IMR-90 (cell line): ENCODE results near the gene FOXP1. TPM values are rescaled to one million over a fixed set of nuclear protein-coding genes. Genes with fewer than 3 reads are reported as not detected.

ENCODE experiments used
- ATAC-seq: fragments of 200-7000 bp; cut with Tn5 transposase; 2 replicates; pipeline ENCODE4 v1.9.1; 2020; ENCODE audit warnings: low read depth, mild to moderate bottlenecking, moderate library complexity
- BruUV-seq: library from RNA; stranded (reverse); fragments of 400-500 nt; replicated peaks from 2 replicates; lab custom pipeline; 2021; lab: Mats Ljungman, UMichigan
- CTCF ChIA-PET: fragments of 300-600 bp; formaldehyde crosslinking; extraction: SDS; loops from one replicate; lab custom pipeline; 2021; ENCODE audit warnings: antibody characterized with exemption; lab: Yijun Ruan, JAX
- POLR2A ChIA-PET: fragments of 300-600 bp; sonication (Branson Sonifier 250); formaldehyde crosslinking; loops from one replicate; lab custom pipeline; 2022; ENCODE audit warnings: antibody characterized with exemption; ENCODE audit not compliant: unreplicated experiment; lab: Charles Lee
- DNase-seq: peaks from one replicate; pipeline ENCODE4 v3.0.0; 2013
- H2AFZ ChIP-seq: replicated peaks from 2 replicates; pipeline ENCODE3; 2013; ENCODE audit warnings: low read length, mild to moderate bottlenecking; ENCODE audit not compliant: poor library complexity
- H2AK5ac ChIP-seq: 2 replicates; pipeline ENCODE4 v1.6.1; 2013; ENCODE audit warnings: low read depth, low read length, inconsistent platforms
- H2AK9ac ChIP-seq: replicated peaks from 2 replicates; pipeline ENCODE3; 2013; ENCODE audit warnings: mild to moderate bottlenecking, low read depth, low read length, moderate library complexity; ENCODE audit not compliant: poor library complexity
- H2BK120ac ChIP-seq: 2 replicates; pipeline ENCODE4 v1.6.1; 2013; ENCODE audit warnings: low read depth, low read length, inconsistent platforms
- H2BK15ac ChIP-seq: 3 replicates; pipeline ENCODE4 v1.6.1; 2013; ENCODE audit warnings: low read depth, low read length, inconsistent platforms
- H2BK20ac ChIP-seq: 2 replicates; pipeline ENCODE4 v1.6.1; 2013; ENCODE audit warnings: low read depth, mild to moderate bottlenecking, inconsistent platforms, low read length, moderate library complexity
- H2BK5ac ChIP-seq: 2 replicates; pipeline ENCODE4 v1.6.1; 2013; ENCODE audit warnings: mild to moderate bottlenecking, low read depth, low read length, inconsistent platforms; ENCODE audit not compliant: poor library complexity, severe bottlenecking
- H3K14ac ChIP-seq: replicated peaks from 2 replicates; pipeline ENCODE4 v1.6.1; 2013; ENCODE audit warnings: low read depth, low read length, inconsistent platforms
- H3K18ac ChIP-seq: 2 replicates; pipeline ENCODE4 v1.6.1; 2013; ENCODE audit warnings: low read depth, low read length, control low read depth
- H3K23ac ChIP-seq: 2 replicates; pipeline ENCODE4 v1.6.1; 2013; ENCODE audit warnings: low read depth, low read length, inconsistent platforms
- H3K27ac ChIP-seq: 2 replicates; pipeline ENCODE4 v1.5.1; 2013; ENCODE audit warnings: mild to moderate bottlenecking, control low read depth, low read length; ENCODE audit not compliant: insufficient read depth
- H3K27me3 ChIP-seq: 2 replicates; pipeline ENCODE4 v1.6.1; 2013; ENCODE audit warnings: low read length; ENCODE audit not compliant: control insufficient read depth, insufficient read depth
- H3K36me3 ChIP-seq: 2 replicates; pipeline ENCODE4 v1.6.1; 2013; ENCODE audit warnings: low read length, mixed read lengths; ENCODE audit not compliant: control insufficient read depth, insufficient read depth
- H3K4ac ChIP-seq: 2 replicates; pipeline ENCODE4 v1.6.1; 2013; ENCODE audit warnings: low read depth, low read length, inconsistent platforms
- H3K4me1 ChIP-seq: 2 replicates; pipeline ENCODE4 v1.6.1; 2013; ENCODE audit warnings: low read length, mixed read lengths; ENCODE audit not compliant: control insufficient read depth, insufficient read depth
- H3K4me2 ChIP-seq: 2 replicates; pipeline ENCODE4 v1.6.1; 2013; ENCODE audit warnings: low read depth, mild to moderate bottlenecking, control low read depth, low read length, moderate library complexity
- H3K4me3 ChIP-seq: 2 replicates; pipeline ENCODE4 v1.5.1; 2013; ENCODE audit warnings: low read depth, mild to moderate bottlenecking, control low read depth, low read length, moderate library complexity; ENCODE audit not compliant: insufficient read depth
- H3K56ac ChIP-seq: 2 replicates; pipeline ENCODE4 v1.6.1; 2013; ENCODE audit warnings: low read length, inconsistent platforms; ENCODE audit not compliant: insufficient read depth; ENCODE audit errors: extremely low read depth
- H3K79me1 ChIP-seq, 2 experiments: 2 replicates each; pipeline ENCODE4 v1.6.1; 2013; ENCODE audit warnings: low read length in 2 of 2, inconsistent platforms in 1 of 2, low read depth in 1 of 2
- H3K9ac ChIP-seq: 2 replicates; pipeline ENCODE4 v1.6.1; 2013; ENCODE audit warnings: low read depth, low read length, control low read depth
- H3K9me1 ChIP-seq: 2 replicates; pipeline ENCODE4 v1.6.1; 2013; ENCODE audit warnings: low read length, inconsistent platforms; ENCODE audit not compliant: insufficient read depth
- H3K9me3 ChIP-seq: 2 replicates; pipeline ENCODE4 v1.6.1; 2013; ENCODE audit warnings: low read length; ENCODE audit not compliant: control insufficient read depth, insufficient read depth
- H4K20me1 ChIP-seq: 2 replicates; pipeline ENCODE4 v1.6.1; 2013; ENCODE audit warnings: low read length, inconsistent platforms; ENCODE audit not compliant: insufficient read depth
- H4K5ac ChIP-seq: 2 replicates; pipeline ENCODE4 v1.6.1; 2013; ENCODE audit warnings: mild to moderate bottlenecking, low read depth, low read length, control low read depth
- H4K8ac ChIP-seq, 2 experiments: 2 replicates each; pipeline ENCODE4 v1.6.1; 2013; ENCODE audit warnings: low read depth in 2 of 2, low read length in 2 of 2, control low read depth in 1 of 2, inconsistent platforms in 1 of 2
- H4K91ac ChIP-seq: 2 replicates; pipeline ENCODE4 v1.6.1; 2013; ENCODE audit warnings: low read depth, low read length, inconsistent platforms; ENCODE audit not compliant: insufficient read depth
- CTCF ChIP-seq: conservative IDR thresholded peaks from 2 replicates; pipeline ENCODE4 v1.5.1; 2012; ENCODE audit warnings: mild to moderate bottlenecking, low read depth, low read length, improper control_type of control experiment
- MAFK ChIP-seq: IDR thresholded peaks from 2 replicates; pipeline ENCODE4 v1.6.1; 2012; ENCODE audit warnings: low read depth, low read length, improper control_type of control experiment
- NFE2L2 ChIP-seq: fragments of 150-350 bp; IDR thresholded peaks from 2 replicates; pipeline ENCODE4 v1.6.1; 2016; ENCODE audit warnings: low read depth, mild to moderate bottlenecking, low read length
- WGBS, 2 experiments: methylation state at CpG; one replicate each; pipeline versions ENCODE4 v1.1.5 to v1.1.7; 2013; ENCODE audit warnings: missing lambda C conversion rate in 2 of 2; ENCODE audit not compliant: insufficient read length in 1 of 2; ENCODE audit errors: extremely low coverage in 2 of 2; 5-methylcytosine and 5-hydroxymethylcytosine counted together
- dilution Hi-C: fragments of 300-500 bp; cut with HindIII; formaldehyde crosslinking; loops from one replicate; pipeline ENCODE4 v1.14.3; 2018; ENCODE audit warnings: low sequenced_read_pairs; ENCODE audit not compliant: unreplicated experiment
- in situ Hi-C: fragments of 300-500 bp; cut with MboI; formaldehyde crosslinking; loops from 3 replicates; pipeline ENCODE4 v1.14.3; 2019; ENCODE audit warnings: low sequenced_read_pairs, inconsistent platforms, mixed read lengths
- intact Hi-C: fragments of 100-400 bp; cut with micrococcal nuclease; formaldehyde crosslinking; loops from 2 replicates; pipeline ENCODE4 v1.10.0; 2022
- polyA plus RNA-seq, 3 experiments: library from polyadenylated mRNA; depleted of rRNA; stranded (reverse); fragments of >200 nt; gene quantifications; 2 replicates each; pipeline ENCODE4 v1.2.3, GENCODE V29; 2012; ENCODE audit warnings: low replicate concordance in 1 of 3
- total RNA-seq: library from RNA; depleted of rRNA; stranded (reverse); fragments of >200 nt; gene quantifications from 2 replicates; pipeline ENCODE4 v1.2.3, GENCODE V29; 2012

The FOXP1 gene
- total and polyA plus RNA-seq, 2 of the 4 experiments (the other 2 are of a cell fraction): 37.0 to 132 TPM

- H2BK20ac ChIP-seq: no peak overlapping the region
- no peak overlapping the region for H3K18ac ChIP-seq
- no peak overlapping the region for H3K14ac ChIP-seq
- no peak overlapping the region for H2AK5ac ChIP-seq
- peaks cover 27% of the 10 kb centered on the region for H4K20me1 ChIP-seq
- H3K4ac ChIP-seq: no peak overlapping the region
- intact Hi-C loops (no loop called here), in situ Hi-C loops (no loop called here), dilution Hi-C loops (no loop called here)
- H3K79me1 ChIP-seq: peaks cover 58 to 82% of the 10 kb centered on the region in 2 experiments
- no peak overlapping the region for H2AFZ ChIP-seq
- ATAC-seq (no peak), DNase-seq (no peak)
- no peak overlapping the region for H2BK120ac ChIP-seq
- no peak overlapping the region for H2BK15ac ChIP-seq
- ChIA-PET POLR2A (no interaction called here), CTCF (no interaction called here)
- H3K36me3 ChIP-seq: peaks cover 28% of the 10 kb centered on the region
- no peak overlapping the region for H3K27ac ChIP-seq
- H3K9ac ChIP-seq: no peak overlapping the region
- peak overlapping the region; percentile 34; the same call in 1 of the 2 replicates for H3K4me2 ChIP-seq
- peaks cover 6% of the 10 kb centered on the region for H3K4me1 ChIP-seq
- no peak overlapping the region for H4K8ac ChIP-seq
- no TSS peak for BruUV-seq
- WGBS, 2 experiments: no CpG with 5 or more reads among the region's 1 CpG
- no peak overlapping the region for H3K23ac ChIP-seq
- no peak overlapping the region for H2BK5ac ChIP-seq
- no peak for TF ChIP-seq CTCF
- no peak for TF ChIP-seq MAFK
- TF ChIP-seq NFE2L2: no peak
- no peaks in the 10 kb centered on the region for H3K9me3 ChIP-seq
- no peaks in the 10 kb centered on the region for H3K27me3 ChIP-seq
- H3K9me1 ChIP-seq: peaks cover 9% of the 10 kb centered on the region
- no peak overlapping the region for H2AK9ac ChIP-seq
- no peak overlapping the region for H3K4me3 ChIP-seq
- H4K5ac ChIP-seq: no peak overlapping the region
- H3K56ac ChIP-seq: no peak overlapping the region
- H4K91ac ChIP-seq: no peak overlapping the region
Measured at GRCh38 chr3:71025516-71025915, 558.0 kb downstream of the FOXP1 start.
